ENCODE measurements around the gene DGAT2. TPM values are rescaled to one million over a fixed set of nuclear protein-coding genes. Genes with fewer than 3 reads are reported as not detected.

DGAT2 gene
- total RNA-seq, 1 donor from 2014 or later, result 26.2 TPM

DNA sequence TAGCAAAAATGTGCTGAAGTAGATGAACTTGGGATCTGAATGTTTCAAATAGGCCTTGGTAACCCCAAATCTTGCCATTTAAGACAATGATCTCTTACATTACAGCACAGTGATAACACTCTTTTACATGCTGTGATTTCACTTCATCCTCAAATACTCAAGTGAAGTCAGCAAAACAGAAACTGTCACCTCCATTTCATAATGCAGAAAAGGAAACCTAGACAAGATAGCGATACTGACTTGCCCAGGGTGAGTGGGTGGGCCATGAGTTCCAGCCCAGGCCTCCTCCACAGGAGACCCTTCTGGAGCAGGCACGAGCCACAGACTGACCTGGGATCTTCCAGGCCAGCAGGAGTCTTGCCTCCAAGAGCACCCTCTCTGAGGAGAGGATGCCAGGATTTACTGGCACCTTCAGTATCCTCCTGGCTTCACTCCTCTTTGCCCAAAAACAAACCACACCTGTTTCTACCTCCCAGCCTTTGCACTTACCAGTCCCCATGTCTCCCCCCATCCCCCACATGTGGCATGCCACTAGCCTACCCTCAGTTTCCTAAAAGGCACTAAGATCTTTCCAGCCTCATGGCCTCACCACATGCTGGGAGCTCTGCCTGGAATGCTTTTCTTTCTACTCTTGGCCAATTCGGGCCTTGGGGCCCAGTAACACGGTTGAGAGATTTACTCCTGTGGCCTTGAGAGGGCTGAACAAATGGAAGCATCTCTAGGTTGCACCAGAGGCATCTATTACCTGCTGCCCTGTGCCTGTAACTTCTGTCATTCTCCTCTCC lies 1.9 kb upstream of the DGAT2 start:
- intact Hi-C loops (cut with DNase I), result loop anchor here (5.0 to 10.0 kb wide), 2 partner anchors 59 to 222 kb away; no protein-coding TSS in a partner anchor
- H3K4me1 ChIP-seq, result peaks cover 9 to 13% of the 10 kb centered on the region in 2 donors
- DNase-seq (ENCODE audit: low spot score in 2 of 2), result no peak

DNA sequence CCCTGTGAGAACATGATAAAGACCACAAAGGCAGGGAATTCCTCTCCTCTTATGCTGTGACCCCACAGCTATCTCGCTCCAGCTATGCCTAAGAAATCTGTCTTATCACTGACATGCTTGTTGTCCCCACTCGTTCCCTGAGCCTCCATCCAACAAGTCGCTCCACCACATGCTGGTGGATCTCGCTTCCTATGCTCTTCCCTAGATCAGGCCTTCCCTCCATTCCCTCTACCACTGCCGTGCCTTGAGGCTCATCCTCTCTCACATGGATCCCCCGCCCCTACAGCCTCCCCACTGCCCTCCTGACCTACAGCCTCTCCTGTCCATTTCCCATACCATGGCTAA lies 1.4 kb upstream of the DGAT2 start:
- peaks cover 9 to 13% of the 10 kb centered on the region in 2 donors for H3K4me1 ChIP-seq
- DNase-seq (ENCODE audit: low spot score in 2 of 2), result no peak
- intact Hi-C loops (cut with DNase I), result loop anchor here (5.0 to 10.0 kb wide), 2 partner anchors 60 to 222 kb away; no protein-coding TSS in a partner anchor
- TF ChIP-seq, protein P1, sequence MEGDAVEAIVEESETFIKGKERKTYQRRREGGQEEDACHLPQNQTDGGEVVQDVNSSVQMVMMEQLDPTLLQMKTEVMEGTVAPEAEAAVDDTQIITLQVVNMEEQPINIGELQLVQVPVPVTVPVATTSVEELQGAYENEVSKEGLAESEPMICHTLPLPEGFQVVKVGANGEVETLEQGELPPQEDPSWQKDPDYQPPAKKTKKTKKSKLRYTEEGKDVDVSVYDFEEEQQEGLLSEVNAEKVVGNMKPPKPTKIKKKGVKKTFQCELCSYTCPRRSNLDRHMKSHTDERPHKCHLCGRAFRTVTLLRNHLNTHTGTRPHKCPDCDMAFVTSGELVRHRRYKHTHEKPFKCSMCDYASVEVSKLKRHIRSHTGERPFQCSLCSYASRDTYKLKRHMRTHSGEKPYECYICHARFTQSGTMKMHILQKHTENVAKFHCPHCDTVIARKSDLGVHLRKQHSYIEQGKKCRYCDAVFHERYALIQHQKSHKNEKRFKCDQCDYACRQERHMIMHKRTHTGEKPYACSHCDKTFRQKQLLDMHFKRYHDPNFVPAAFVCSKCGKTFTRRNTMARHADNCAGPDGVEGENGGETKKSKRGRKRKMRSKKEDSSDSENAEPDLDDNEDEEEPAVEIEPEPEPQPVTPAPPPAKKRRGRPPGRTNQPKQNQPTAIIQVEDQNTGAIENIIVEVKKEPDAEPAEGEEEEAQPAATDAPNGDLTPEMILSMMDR (IDR thresholded peaks at IDR 0.05), result no peak
- no peaks in the 10 kb centered on the region for H3K36me3 ChIP-seq
- H3K9me3 ChIP-seq, result no peaks in the 10 kb centered on the region
- no peak overlapping the region for H3K27ac ChIP-seq
- no peaks in the 10 kb centered on the region for H3K27me3 ChIP-seq
- H3K4me3 ChIP-seq, result no peak overlapping the region

More for the DNA sequence above, 1.9 kb upstream of the DGAT2 start:
- no peak overlapping the region for H3K27ac ChIP-seq
- no peaks in the 10 kb centered on the region for H3K36me3 ChIP-seq
- H3K9me3 ChIP-seq, result no peaks in the 10 kb centered on the region
- no peaks in the 10 kb centered on the region for H3K27me3 ChIP-seq
- no peak overlapping the region for H3K4me3 ChIP-seq
- TF ChIP-seq, protein P1 (IDR thresholded peaks at IDR 0.05), result no peak

DNA sequence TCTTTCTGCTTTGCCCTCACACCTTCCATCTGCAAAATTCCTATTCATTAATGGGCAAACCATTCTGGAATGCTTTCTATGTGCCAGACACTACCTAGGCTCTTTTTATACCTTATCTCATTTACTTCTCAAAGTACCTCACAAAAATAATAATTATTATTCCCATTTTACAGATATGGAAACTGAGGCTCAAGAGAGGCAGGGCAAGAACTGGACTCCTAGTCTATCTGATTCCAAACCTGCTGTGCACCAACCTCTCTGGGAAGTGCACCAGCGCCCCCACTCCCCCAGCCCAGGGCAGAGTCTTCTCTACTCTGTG lies 826 bp upstream of the DGAT2 start:
- intact Hi-C loops (cut with DNase I), result loop anchor here (5.0 to 10.0 kb wide), 2 partner anchors 60 to 223 kb away; no protein-coding TSS in a partner anchor
- Histone ChIP-seq H3K27me3 (no peaks in the 10 kb centered on the region), H3K4me3 (peak overlapping the region; percentile 66 to 69), H3K36me3 (no peaks in the 10 kb centered on the region), H3K27ac (no peak overlapping the region), H3K9me3 (no peaks in the 10 kb centered on the region), H3K4me1 (peaks cover 9 to 13% of the 10 kb centered on the region in 2 donors)
- TF ChIP-seq, protein P1 (IDR thresholded peaks at IDR 0.05), result no peak
- no peak for DNase-seq (ENCODE audit: low spot score in 2 of 2)

DNA sequence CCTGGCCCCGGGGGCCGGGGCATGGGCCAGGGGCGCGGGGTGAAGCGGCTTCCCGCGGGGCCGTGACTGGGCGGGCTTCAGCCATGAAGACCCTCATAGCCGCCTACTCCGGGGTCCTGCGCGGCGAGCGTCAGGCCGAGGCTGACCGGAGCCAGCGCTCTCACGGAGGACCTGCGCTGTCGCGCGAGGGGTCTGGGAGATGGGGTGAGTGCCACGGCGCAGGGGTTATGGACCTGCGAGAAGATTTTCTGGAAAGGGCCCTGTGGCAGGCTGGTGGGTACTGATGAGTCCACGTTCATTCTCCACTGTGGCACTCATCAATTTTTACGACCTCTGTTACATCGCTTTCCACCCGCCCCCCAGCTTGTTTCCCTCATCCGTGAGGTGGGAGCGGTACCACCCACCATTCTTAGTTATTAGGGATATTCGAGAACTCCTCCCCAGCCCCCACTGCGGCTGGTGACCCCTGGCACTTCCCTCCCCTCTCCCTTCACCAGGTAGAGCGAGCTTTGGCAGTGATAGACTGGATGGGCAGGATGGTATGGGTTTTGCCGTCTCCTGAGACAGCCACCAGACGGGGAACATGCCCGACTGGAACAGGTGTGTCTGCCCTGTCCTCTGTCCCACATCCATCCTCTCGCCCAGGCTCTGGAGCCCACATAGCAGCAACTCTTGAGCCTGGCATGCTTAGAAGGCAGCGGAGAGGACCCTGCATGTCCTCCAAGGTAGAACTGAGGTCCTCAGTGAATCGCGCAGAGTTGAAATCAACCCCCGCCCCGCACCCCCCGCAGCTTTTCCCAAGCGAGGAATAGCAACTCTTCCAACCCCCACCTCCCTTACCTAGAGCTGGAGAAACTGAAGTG lies 562 bp downstream of the DGAT2 start:
- DNase-seq (ENCODE audit: low spot score in 2 of 2), result no peak
- Histone ChIP-seq H3K36me3 (no peaks in the 10 kb centered on the region), H3K27ac (peak overlapping the region in 1 of 2 donors; percentile 31), H3K27me3 (no peaks in the 10 kb centered on the region), H3K4me1 (peaks cover 9 to 13% of the 10 kb centered on the region in 2 donors), H3K9me3 (no peaks in the 10 kb centered on the region), H3K4me3 (peak overlapping the region; percentile 66 to 69)
- intact Hi-C loops (cut with DNase I), result loop anchor here (5.0 to 10.0 kb wide), 2 partner anchors 62 to 224 kb away; no protein-coding TSS in a partner anchor
- TF ChIP-seq, protein P1 (IDR thresholded peaks at IDR 0.05), result no peak

DNA sequence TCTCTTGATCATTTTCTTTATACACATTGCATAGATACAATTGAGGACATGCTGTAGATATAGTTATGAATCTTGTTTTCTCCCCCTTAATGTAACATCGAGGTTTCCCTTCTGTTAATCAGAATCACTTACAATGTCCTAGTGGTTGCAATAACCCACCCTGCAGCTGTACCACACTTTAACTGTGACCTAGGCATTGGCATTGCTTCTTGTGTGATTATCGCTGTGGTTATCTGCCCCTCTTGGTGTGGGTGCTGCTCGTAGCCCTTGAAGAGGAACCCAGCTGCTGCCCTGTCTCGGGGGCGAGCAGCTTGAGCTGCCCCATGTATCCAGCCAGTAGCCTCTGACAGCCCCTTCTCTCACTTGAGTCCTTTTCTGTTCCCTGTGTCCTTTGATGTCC lies 1.5 kb downstream of the DGAT2 start:
- intact Hi-C loops (cut with DNase I), result no loop called here
- no peak for DNase-seq (ENCODE audit: low spot score in 2 of 2)
- TF ChIP-seq, protein P1 (IDR thresholded peaks at IDR 0.05), result no peak
- Histone ChIP-seq H3K36me3 (no peaks in the 10 kb centered on the region), H3K27me3 (no peaks in the 10 kb centered on the region), H3K27ac (no peak overlapping the region), H3K4me3 (no peak overlapping the region), H3K4me1 (peaks cover 9 to 13% of the 10 kb centered on the region in 2 donors), H3K9me3 (no peaks in the 10 kb centered on the region)
